KOPT-K1 (cell line): Measurements from ENCODE around the gene MOB1B.

Source experiments
- H3K27ac ChIP-seq: fragments of 200-600 bp; sonication (generic); 2 replicates; pipeline ENCODE4 v1.5.1; 2016; ENCODE audit warnings: antibody characterized with exemption, mild to moderate bottlenecking, low read depth, low read length; ENCODE audit not compliant: poor library complexity, severe bottlenecking
- H3K36me3 ChIP-seq: fragments of 200-600 bp; sonication (generic); 2 replicates; pipeline ENCODE4 v1.5.1; 2017; ENCODE audit warnings: antibody characterized with exemption, mild to moderate bottlenecking, low read length, moderate library complexity; ENCODE audit not compliant: insufficient read depth
- H3K9me3 ChIP-seq: fragments of 200-600 bp; sonication (generic); 2 replicates; pipeline ENCODE4 v1.5.1; 2017; ENCODE audit warnings: antibody characterized with exemption, low read length, mild to moderate bottlenecking; ENCODE audit not compliant: insufficient read depth, poor library complexity, severe bottlenecking

The MOB1B gene

GRCh38 chr4:70901984-70902576 is at the start of gene MOB1B:
Gene MOB1B (plus strand): TSS chr4:70902369. CDS start chr4:70902537, 168 bp downstream.
- Histone ChIP-seq H3K27ac (peak within 1 kb of the TSS; percentile 91), H3K9me3 (no peaks in the 10 kb centered on the region), H3K36me3 (peaks cover 22% of the 10 kb centered on the region)

- no peaks in the 10 kb centered on the region for H3K9me3 ChIP-seq
- H3K36me3 ChIP-seq = no peaks in the 10 kb centered on the region
- H3K27ac ChIP-seq = no peak overlapping the region
Observed at GRCh38 chr4:70855464-70855863, 46.7 kb upstream of the MOB1B start.

- no peaks in the 10 kb centered on the region for H3K9me3 ChIP-seq
- H3K27ac ChIP-seq = no peak overlapping the region
- no peaks in the 10 kb centered on the region for H3K36me3 ChIP-seq
Observed at GRCh38 chr4:70858454-70858853, 43.7 kb upstream of the MOB1B start.

GRCh38 chr4:70859066-70859465 is 43.1 kb upstream of the MOB1B start:
- Histone ChIP-seq H3K27ac (no peak overlapping the region), H3K9me3 (no peaks in the 10 kb centered on the region), H3K36me3 (no peaks in the 10 kb centered on the region)

- H3K36me3 ChIP-seq = no peaks in the 10 kb centered on the region
- H3K9me3 ChIP-seq = no peaks in the 10 kb centered on the region
- peak overlapping the region; percentile 50 for H3K27ac ChIP-seq
Observed at GRCh38 chr4:70863099-70863790, 38.9 kb upstream of the MOB1B start.

- Histone ChIP-seq H3K9me3 (no peaks in the 10 kb centered on the region), H3K27ac (no peak overlapping the region), H3K36me3 (no peaks in the 10 kb centered on the region)
Observed at GRCh38 chr4:70868778-70869177, 33.4 kb upstream of the MOB1B start.

GRCh38 chr4:70873216-70873615 is 29.0 kb upstream of the MOB1B start:
- Histone ChIP-seq H3K27ac (no peak overlapping the region), H3K9me3 (no peaks in the 10 kb centered on the region)

GRCh38 chr4:70874268-70875156 is 27.7 kb upstream of the MOB1B start:
- Histone ChIP-seq H3K9me3 (no peaks in the 10 kb centered on the region), H3K27ac (no peak overlapping the region), H3K36me3 (no peaks in the 10 kb centered on the region)

More at GRCh38 chr4:70873216-70873615, 29.0 kb upstream of the MOB1B start:
- no peaks in the 10 kb centered on the region for H3K36me3 ChIP-seq

- H3K36me3 ChIP-seq = no peaks in the 10 kb centered on the region
- no peaks in the 10 kb centered on the region for H3K9me3 ChIP-seq
- no peak overlapping the region for H3K27ac ChIP-seq
Observed at GRCh38 chr4:70877556-70877955, 24.6 kb upstream of the MOB1B start.

- Histone ChIP-seq H3K27ac (no peak overlapping the region), H3K9me3 (no peaks in the 10 kb centered on the region), H3K36me3 (no peaks in the 10 kb centered on the region)
Observed at GRCh38 chr4:70880739-70881138, 21.4 kb upstream of the MOB1B start.

- Histone ChIP-seq H3K36me3 (no peaks in the 10 kb centered on the region), H3K9me3 (no peaks in the 10 kb centered on the region), H3K27ac (no peak overlapping the region)
Observed at GRCh38 chr4:70885174-70885573, 17.0 kb upstream of the MOB1B start.

GRCh38 chr4:70892086-70892769 is 9.9 kb upstream of the MOB1B start:
- Histone ChIP-seq H3K9me3 (no peaks in the 10 kb centered on the region), H3K27ac (no peak overlapping the region)

GRCh38 chr4:70893790-70894189 is 8.4 kb upstream of the MOB1B start:
- no peak overlapping the region for H3K27ac ChIP-seq
- H3K9me3 ChIP-seq = no peaks in the 10 kb centered on the region
- H3K36me3 ChIP-seq = no peaks in the 10 kb centered on the region

More at GRCh38 chr4:70892086-70892769, 9.9 kb upstream of the MOB1B start:
- no peaks in the 10 kb centered on the region for H3K36me3 ChIP-seq

- Histone ChIP-seq H3K27ac (no peak overlapping the region), H3K36me3 (no peaks in the 10 kb centered on the region), H3K9me3 (no peaks in the 10 kb centered on the region)
Observed at GRCh38 chr4:70895405-70895804, 6.8 kb upstream of the MOB1B start.
